Measurements from ENCODE around the gene FAM20A. TPM values are rescaled to one million over a fixed set of nuclear protein-coding genes. Genes with fewer than 3 reads are reported as not detected.

FAM20A gene
- total and polyA plus RNA-seq, 2 of the 8 experiments (the other 6 are each of a cell fraction or from before 2014, with no cell fraction given), result 3.6 to 11.9 TPM

- Histone ChIP-seq H3K56ac (replicated peaks; ENCODE audit: insufficient read length, low read depth, low read length) (no peak overlapping the region), H2AK5ac (ENCODE audit: low read depth, low read length) (no peak overlapping the region), H4K8ac (ENCODE audit: extremely low read depth, insufficient read depth, low read length) (no peak overlapping the region), H3K14ac (ENCODE audit: insufficient read length) (no peak overlapping the region), H3K4me3 (ENCODE audit: extremely low read depth in 1 of 4, insufficient read depth in 2 of 4, low read depth in 3 of 4, low read length in 4 of 4) (no peak overlapping the region), H2BK12ac (ENCODE audit: low read depth, low read length) (no peak overlapping the region), H3K9ac (replicated peaks in 1 of 4; ENCODE audit: extremely low read depth in 1 of 4, low read depth in 3 of 4, low read length in 3 of 4) (no peak overlapping the region), H4K5ac (ENCODE audit: insufficient read length, low read depth, low read length) (no peak overlapping the region), H4K20me1 (replicated peaks in 1 of 2; ENCODE audit: control insufficient read depth in 1 of 2, insufficient read depth in 2 of 2, low read length in 2 of 2) (no peaks in the 10 kb centered on the region), H4K91ac (replicated peaks; ENCODE audit: insufficient read length, low read length) (no peak overlapping the region), H2BK20ac (ENCODE audit: low read length) (no peak overlapping the region), H3K79me1 (ENCODE audit: low read depth, low read length) (no peaks in the 10 kb centered on the region), H3K27ac (ENCODE audit: low read depth, low read length) (no peak overlapping the region), H3K23me2 (ENCODE audit: low read depth, low read length) (no peaks in the 10 kb centered on the region), H2AFZ (ENCODE audit: low read length) (no peak overlapping the region), H3K18ac (ENCODE audit: extremely low read depth, low read length) (no peak overlapping the region), H2BK15ac (ENCODE audit: low read length) (no peak overlapping the region), H3K4me1 (replicated peaks in 1 of 4; ENCODE audit: control insufficient read depth in 3 of 4, insufficient read depth in 4 of 4, low read length in 3 of 4) (no peaks in the 10 kb centered on the region), H3K9me3 (ENCODE audit: insufficient read depth in 2 of 2, low read depth in 1 of 2, low read length in 1 of 2) (peaks cover 13 to 14% of the 10 kb centered on the region in 2 experiments), H3K79me2 (ENCODE audit: control insufficient read depth in 1 of 2, insufficient read depth in 2 of 2, low read length in 2 of 2) (no peaks in the 10 kb centered on the region), H2BK5ac (ENCODE audit: low read depth, low read length) (no peak overlapping the region), H3K4me2 (ENCODE audit: insufficient read depth in 1 of 2, low read depth in 2 of 2, low read length in 2 of 2) (no peak overlapping the region), H3K23ac (ENCODE audit: insufficient read length) (no peak overlapping the region), H3K27me3 (replicated peaks in 1 of 4; ENCODE audit: control insufficient read depth in 3 of 4, extremely low read depth in 1 of 4, insufficient read depth in 3 of 4, low read length in 3 of 4) (no peaks in the 10 kb centered on the region), H3K36me3 (ENCODE audit: control insufficient read depth in 2 of 4, insufficient read depth in 4 of 4, low read length in 3 of 4) (peaks cover 0 to 5% (median 0%) of the 10 kb centered on the region in 4 experiments; a peak in 2 of 8 replicates), H3K4ac (replicated peaks; ENCODE audit: insufficient read length, low read depth, low read length) (no peak overlapping the region), H2BK120ac (replicated peaks; ENCODE audit: low read depth, low read length) (no peak overlapping the region)
- DNase-seq (ENCODE audit: low read depth in 1 of 2, low spot score in 2 of 2) (no peak), FAIRE-seq (no peak)
- WGBS, 2 experiments (ENCODE audit: extremely low coverage in 1 of 2, insufficient coverage in 1 of 2, insufficient read length in 1 of 2, insufficient replicate concordance in 2 of 2, low coverage in 1 of 2, low lambda C conversion rate in 2 of 2, missing lambda C conversion rate in 1 of 2), result 96% methylated on average over 3 of the region's 3 CpGs; no CpG with 5 or more reads in 1 of the 2 experiments
- POLR2A ChIA-PET (ENCODE audit: partially characterized antibody), result interaction anchor here (1.3 kb wide), 1 partner anchor 45 kb away, joined by 4 read pairs; no protein-coding TSS in a partner anchor
- CTCF ChIA-PET (ENCODE audit: partially characterized antibody), result interaction anchor here (0.9 to 1.5 kb wide), 6 partner anchors 17 to 80 kb away, joined by 3 to 4 read pairs (median 3); no protein-coding TSS in a partner anchor
- no peak for TF ChIP-seq RNF2 (IDR thresholded peaks at IDR 0.05; ENCODE audit: borderline replicate concordance, low read depth, low read length, missing control alignments, poor library complexity, severe bottlenecking)
- TF ChIP-seq BCL11A (IDR thresholded peaks at IDR 0.05; ENCODE audit: low read depth in 2 of 2, low read length in 2 of 2), result no peak
Observed at GRCh38 chr17:68612209-68612922, 11.2 kb upstream of the FAM20A start.
